Thymus (tissue), 11 donors: Measurements from ENCODE around the gene BRD7. TPM values are rescaled to one million over a fixed set of nuclear protein-coding genes. Genes with fewer than 3 reads are reported as not detected.

Experiments used
- DNase-seq, 9 donors: peaks; one replicate each; pipeline ENCODE4 v3.0.0-alpha.2; 2013; ENCODE audit warnings: low spot score in 9 of 9, low read depth in 6 of 9, missing footprints in 1 of 9
- H3K27ac ChIP-seq, 2 donors: one replicate each; pipeline ENCODE4 v1.5.1; 2013; ENCODE audit warnings: control low read depth in 1 of 2, low read depth in 1 of 2, low read length in 1 of 2, mild to moderate bottlenecking in 1 of 2, moderate library complexity in 1 of 2
- H3K27me3 ChIP-seq, 2 donors: one replicate each; pipeline ENCODE4 v1.5.1; 2013; ENCODE audit warnings: low read length in 1 of 2; ENCODE audit not compliant: control insufficient read depth in 2 of 2, insufficient read depth in 1 of 2
- H3K36me3 ChIP-seq, 2 donors: one replicate each; pipeline ENCODE4 v1.5.1; 2013; ENCODE audit warnings: low read length in 1 of 2, mild to moderate bottlenecking in 1 of 2, moderate library complexity in 1 of 2; ENCODE audit not compliant: control insufficient read depth in 2 of 2, insufficient read depth in 2 of 2
- H3K4me1 ChIP-seq, 2 donors: one replicate each; pipeline ENCODE4 v1.5.1; 2013; ENCODE audit warnings: low read length in 2 of 2; ENCODE audit not compliant: control insufficient read depth in 2 of 2, insufficient read depth in 2 of 2
- H3K4me3 ChIP-seq, 2 donors: one replicate each; pipeline ENCODE4 v1.5.1; 2013; ENCODE audit warnings: low read length in 2 of 2, control low read depth in 1 of 2, mild to moderate bottlenecking in 1 of 2
- H3K9me3 ChIP-seq, 2 donors: one replicate each; pipeline ENCODE4 v1.5.1; 2013; ENCODE audit warnings: low read length in 1 of 2, mild to moderate bottlenecking in 1 of 2; ENCODE audit not compliant: control insufficient read depth in 2 of 2, insufficient read depth in 1 of 2
- WGBS: extraction: QIAGEN DNeasy Blood & Tissue Kit; methylation state at CpG from one replicate; pipeline ENCODE4 v1.1.7; 2013; 5-methylcytosine and 5-hydroxymethylcytosine counted together
- polyA plus RNA-seq: library from polyadenylated mRNA; stranded (reverse); fragments of 200-250 nt; gene quantifications from one replicate; pipeline ENCODE4 v1.2.3, GENCODE V29; 2013
- total RNA-seq: library from RNA; stranded (reverse); fragments of 120-200 nt; gene quantifications from one replicate; pipeline ENCODE4 v1.2.4, GENCODE V29; 2013
- donor health status: healthy.

BRD7 gene
- total and polyA plus RNA-seq, 2 donors, result 58.8 to 88.3 TPM

DNA sequence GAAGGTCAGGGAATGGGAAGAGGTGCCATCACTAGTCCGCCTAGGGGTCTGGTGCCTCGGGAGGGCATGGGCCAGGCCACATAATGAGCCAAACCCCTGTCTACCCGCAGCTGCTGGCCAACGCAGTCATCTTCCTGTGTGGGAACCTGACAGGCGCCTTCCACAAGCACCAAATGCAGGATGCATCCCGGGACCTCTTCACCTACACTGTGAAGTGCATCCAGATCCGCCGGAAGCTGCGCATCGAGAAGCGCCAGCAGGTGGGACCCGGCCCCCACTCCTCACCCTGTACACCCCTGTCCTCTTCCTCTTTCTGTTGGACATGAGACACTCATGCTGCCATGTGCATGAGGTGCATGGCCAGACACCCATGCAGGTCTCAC is 76.2 kb downstream of the BRD7 start:
- peaks cover 0 to 9% of the 10 kb centered on the region in 2 donors for H3K4me1 ChIP-seq
- H3K27ac ChIP-seq, result no peak overlapping the region
- DNase-seq, result no peak
- 99% methylated on average over 12 of the region's 12 CpGs for WGBS
- no peaks in the 10 kb centered on the region for H3K9me3 ChIP-seq
- H3K36me3 ChIP-seq, result peaks cover 55 to 66% of the 10 kb centered on the region in 2 donors
- H3K4me3 ChIP-seq, result no peak overlapping the region
- no peaks in the 10 kb centered on the region for H3K27me3 ChIP-seq

DNA sequence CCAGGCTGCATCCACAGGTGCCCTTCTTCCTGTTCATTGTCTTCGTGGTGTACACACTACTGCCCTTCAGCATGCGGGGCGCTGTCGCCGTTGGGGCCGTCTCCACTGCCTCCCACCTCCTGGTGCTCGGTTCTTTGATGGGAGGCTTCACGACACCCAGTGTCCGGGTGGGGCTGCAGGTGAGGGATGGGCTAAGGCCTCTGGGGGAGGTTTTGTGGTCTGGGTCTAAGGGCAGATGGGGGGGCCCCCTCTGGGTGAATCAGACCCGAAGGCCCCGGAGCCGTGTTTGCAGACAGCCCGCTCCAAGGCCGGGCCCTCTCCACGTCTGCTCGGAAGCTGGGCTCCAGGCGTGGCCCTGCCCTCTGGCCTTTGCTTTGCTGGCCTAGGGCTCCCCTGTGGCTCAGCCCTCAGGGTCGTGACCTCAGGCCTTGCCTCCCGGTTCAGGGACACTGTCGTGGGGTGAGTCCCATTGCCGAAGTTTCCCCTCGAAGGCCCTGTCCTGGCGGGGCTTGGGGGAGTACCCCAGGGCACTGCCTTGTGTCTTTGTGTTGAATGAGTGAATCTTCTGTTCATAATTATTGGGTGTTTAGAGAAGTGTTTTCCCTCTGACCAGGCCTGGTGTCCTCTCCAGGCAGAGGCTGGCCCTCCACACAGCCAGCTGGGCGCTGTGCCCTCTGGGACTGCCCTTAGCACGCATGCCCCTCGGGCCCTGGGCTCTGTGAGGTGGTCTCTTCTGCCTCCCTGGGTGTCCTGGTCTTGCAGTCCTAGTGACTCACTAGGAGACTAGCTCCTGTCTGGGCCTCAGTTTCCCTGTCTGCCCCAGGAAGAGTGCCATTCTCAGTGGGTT is 76.8 kb downstream of the BRD7 start:
- Histone ChIP-seq H3K36me3 (peaks cover 52 to 61% of the 10 kb centered on the region in 2 donors), H3K27me3 (no peaks in the 10 kb centered on the region), H3K9me3 (no peaks in the 10 kb centered on the region), H3K27ac (no peak overlapping the region), H3K4me1 (peaks cover 0 to 4% of the 10 kb centered on the region in 2 donors), H3K4me3 (no peak overlapping the region)
- 96% methylated on average over 26 of the region's 26 CpGs for WGBS
- no peak for DNase-seq

GRCh38 chr16:50290856-50291255 is 77.9 kb downstream of the BRD7 start:
- peaks cover 49 to 61% of the 10 kb centered on the region in 2 donors for H3K36me3 ChIP-seq
- 96% methylated on average over 6 of the region's 6 CpGs for whole genome bisulfite sequencing
- no peak for DNase-seq
- no peak overlapping the region for H3K27ac ChIP-seq
- H3K9me3 ChIP-seq, result peaks cover 0 to 5% of the 10 kb centered on the region in 2 donors
- H3K27me3 ChIP-seq, result no peaks in the 10 kb centered on the region
- no peaks in the 10 kb centered on the region for H3K4me1 ChIP-seq
- no peak overlapping the region for H3K4me3 ChIP-seq

DNA sequence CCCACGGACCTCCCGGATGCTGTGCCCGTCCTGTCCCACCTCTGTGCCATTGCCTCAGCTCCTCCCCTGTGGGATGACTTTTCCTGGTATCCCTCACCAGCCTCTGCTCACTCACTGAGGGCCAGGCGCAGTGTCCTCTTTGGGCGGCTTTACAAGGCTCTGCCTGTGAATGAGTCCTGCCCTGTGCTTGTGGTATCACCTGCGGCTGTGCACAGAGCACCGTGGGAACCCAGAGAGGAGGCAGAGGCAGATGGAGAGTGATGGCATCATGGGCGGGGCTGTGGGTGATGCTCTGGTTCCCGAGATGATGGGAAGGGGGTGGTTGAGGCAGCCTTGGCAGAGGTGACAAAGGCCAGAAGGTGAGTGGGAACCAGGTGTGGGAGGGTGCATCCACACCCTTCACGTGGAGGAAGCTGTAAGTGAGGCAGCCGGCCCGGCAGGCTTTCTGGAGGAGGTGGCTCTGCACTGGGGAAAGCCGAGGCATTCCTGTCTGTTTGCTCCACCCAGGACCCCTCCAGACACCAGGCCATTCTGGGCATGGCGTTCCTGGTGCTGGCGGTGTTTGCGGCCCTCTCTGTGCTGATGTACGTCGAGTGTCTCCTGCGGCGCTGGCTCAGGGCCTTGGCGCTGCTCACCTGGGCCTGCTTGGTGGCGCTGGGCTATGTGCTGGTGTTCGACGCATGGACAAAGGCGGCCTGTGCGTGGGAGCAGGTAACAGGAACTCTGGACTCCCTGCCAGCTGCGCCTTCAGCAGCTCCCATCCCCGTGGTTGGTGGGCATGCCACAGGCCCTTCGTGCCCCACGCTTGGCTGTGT is 78.6 kb downstream of the BRD7 start:
- Histone ChIP-seq H3K4me1 (peaks cover 0 to 1% of the 10 kb centered on the region in 2 donors), H3K4me3 (no peak overlapping the region), H3K27ac (no peak overlapping the region), H3K27me3 (no peaks in the 10 kb centered on the region), H3K9me3 (peaks cover 0 to 5% of the 10 kb centered on the region in 2 donors), H3K36me3 (peaks cover 44 to 55% of the 10 kb centered on the region in 2 donors)
- WGBS, result 96% methylated on average over 30 of the region's 30 CpGs
- DNase-seq, result no peak

- no peaks in the 10 kb centered on the region for H3K27me3 ChIP-seq
- H3K9me3 ChIP-seq, result peaks cover 0 to 5% of the 10 kb centered on the region in 2 donors
- H3K27ac ChIP-seq, result no peak overlapping the region
- no peak overlapping the region for H3K4me3 ChIP-seq
- 96% methylated on average over 3 of the region's 3 CpGs for WGBS
- peaks cover 36 to 45% of the 10 kb centered on the region in 2 donors for H3K36me3 ChIP-seq
- no peak for DNase-seq
- peaks cover 0 to 13% of the 10 kb centered on the region in 2 donors for H3K4me1 ChIP-seq
These were observed 79.9 kb downstream of the BRD7 start for GRCh38 chr16:50288920-50289319.

DNA sequence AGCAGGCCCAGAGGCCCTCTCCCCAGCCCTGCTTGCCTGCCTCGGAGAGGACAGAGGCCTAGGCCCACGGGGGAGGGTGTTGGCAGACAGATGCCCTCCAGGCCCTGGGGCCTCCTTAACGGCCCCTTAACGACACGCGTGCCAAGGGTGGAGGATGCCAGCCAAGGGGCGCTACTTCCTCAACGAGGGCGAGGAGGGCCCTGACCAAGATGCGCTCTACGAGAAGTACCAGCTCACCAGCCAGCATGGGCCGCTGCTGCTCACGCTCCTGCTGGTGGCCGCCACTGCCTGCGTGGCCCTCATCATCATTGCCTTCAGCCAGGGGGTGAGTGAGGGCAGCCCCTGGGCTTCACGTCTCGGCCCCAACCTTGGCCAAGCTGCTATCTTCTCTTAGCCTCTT is 80.8 kb downstream of the BRD7 start:
- H3K27ac ChIP-seq, result no peak overlapping the region
- no peak overlapping the region for H3K4me3 ChIP-seq
- whole genome bisulfite sequencing, result 92% methylated on average over 17 of the region's 17 CpGs
- H3K36me3 ChIP-seq, result peaks cover 31 to 41% of the 10 kb centered on the region in 2 donors
- peaks cover 5 to 22% of the 10 kb centered on the region in 2 donors for H3K4me1 ChIP-seq
- no peaks in the 10 kb centered on the region for H3K27me3 ChIP-seq
- no peak for DNase-seq
- peaks cover 0 to 5% of the 10 kb centered on the region in 2 donors for H3K9me3 ChIP-seq

DNA sequence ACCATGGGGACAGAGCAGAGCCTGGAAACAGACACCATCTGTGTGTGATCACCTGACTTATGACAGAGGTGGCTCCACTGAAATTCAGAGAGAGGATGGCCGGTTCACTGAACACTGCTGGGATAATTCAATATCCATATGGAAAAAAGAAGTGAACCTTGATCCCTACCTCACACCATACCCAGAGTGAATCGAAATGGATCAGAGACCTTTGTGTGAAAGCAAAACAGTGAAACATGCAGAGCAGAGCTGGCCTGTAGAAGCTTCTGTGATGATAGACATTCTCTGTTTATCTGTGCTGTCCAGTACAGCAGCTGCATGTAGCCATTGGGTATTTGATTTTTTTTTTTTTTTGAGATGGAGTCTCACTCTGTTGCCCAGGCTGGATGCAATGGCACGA is 82.1 kb downstream of the BRD7 start:
- Histone ChIP-seq H3K9me3 (peaks cover 0 to 5% of the 10 kb centered on the region in 2 donors), H3K36me3 (peaks cover 24 to 32% of the 10 kb centered on the region in 2 donors), H3K4me1 (peaks cover 13 to 35% of the 10 kb centered on the region in 2 donors), H3K27me3 (no peaks in the 10 kb centered on the region), H3K4me3 (no peak overlapping the region), H3K27ac (no peak overlapping the region)
- no peak for DNase-seq
- 99% methylated on average over 3 of the region's 3 CpGs for WGBS

- Histone ChIP-seq H3K4me3 (no peak overlapping the region), H3K27ac (no peak overlapping the region), H3K4me1 (peaks cover 13 to 46% of the 10 kb centered on the region in 2 donors), H3K36me3 (peaks cover 19 to 20% of the 10 kb centered on the region in 2 donors), H3K27me3 (no peaks in the 10 kb centered on the region), H3K9me3 (peaks cover 0 to 5% of the 10 kb centered on the region in 2 donors)
- no peak for DNase-seq
- 78% methylated on average over 5 of the region's 5 CpGs for WGBS
These were observed 83.3 kb downstream of the BRD7 start for GRCh38 chr16:50285406-50286003.
